Measurements from ENCODE around the gene NEK9.

DNA sequence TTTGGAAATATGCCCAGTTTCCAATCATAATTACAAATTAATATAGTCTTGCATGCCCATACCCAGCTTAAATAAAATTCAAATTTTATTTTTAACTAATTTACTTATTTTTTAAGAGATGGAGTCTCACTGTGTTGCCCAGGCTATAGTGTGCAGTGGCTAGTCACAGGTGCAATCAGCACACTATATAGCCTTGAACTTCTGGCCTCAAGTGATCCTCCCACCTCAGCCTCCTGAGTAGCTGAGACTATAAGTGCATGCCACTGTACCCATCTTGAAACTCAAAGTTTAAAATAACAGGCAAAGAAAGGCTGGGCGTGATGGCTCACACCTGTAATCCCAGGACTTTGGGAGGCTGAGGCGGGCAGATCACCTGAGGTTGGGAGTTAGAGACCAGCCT, 85.9 kb downstream of the NEK9 start:
- TF ChIP-seq, protein P1, sequence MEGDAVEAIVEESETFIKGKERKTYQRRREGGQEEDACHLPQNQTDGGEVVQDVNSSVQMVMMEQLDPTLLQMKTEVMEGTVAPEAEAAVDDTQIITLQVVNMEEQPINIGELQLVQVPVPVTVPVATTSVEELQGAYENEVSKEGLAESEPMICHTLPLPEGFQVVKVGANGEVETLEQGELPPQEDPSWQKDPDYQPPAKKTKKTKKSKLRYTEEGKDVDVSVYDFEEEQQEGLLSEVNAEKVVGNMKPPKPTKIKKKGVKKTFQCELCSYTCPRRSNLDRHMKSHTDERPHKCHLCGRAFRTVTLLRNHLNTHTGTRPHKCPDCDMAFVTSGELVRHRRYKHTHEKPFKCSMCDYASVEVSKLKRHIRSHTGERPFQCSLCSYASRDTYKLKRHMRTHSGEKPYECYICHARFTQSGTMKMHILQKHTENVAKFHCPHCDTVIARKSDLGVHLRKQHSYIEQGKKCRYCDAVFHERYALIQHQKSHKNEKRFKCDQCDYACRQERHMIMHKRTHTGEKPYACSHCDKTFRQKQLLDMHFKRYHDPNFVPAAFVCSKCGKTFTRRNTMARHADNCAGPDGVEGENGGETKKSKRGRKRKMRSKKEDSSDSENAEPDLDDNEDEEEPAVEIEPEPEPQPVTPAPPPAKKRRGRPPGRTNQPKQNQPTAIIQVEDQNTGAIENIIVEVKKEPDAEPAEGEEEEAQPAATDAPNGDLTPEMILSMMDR (IDR thresholded peaks at IDR 0.05) = no peak
- no peak for TF ChIP-seq POLR2A (IDR thresholded peaks at IDR 0.05)
